GM23338 (cell line): Measurements from ENCODE around the gene PDGFC. TPM values are rescaled to one million over a fixed set of nuclear protein-coding genes. Genes with fewer than 3 reads are reported as not detected.

Experiments used
- ATAC-seq: fragments of 200-7000 bp; cut with Tn5 transposase; 3 replicates; pipeline ENCODE4 v1.9.1; 2020
- DNase-seq: peaks from one replicate; pipeline ENCODE4 v3.0.0-alpha.2; 2015; ENCODE audit warnings: low spot score
- H2AFZ ChIP-seq: fragments of 200-600 bp; sonication (generic); 2 replicates; pipeline ENCODE4 v1.8.0; 2016; ENCODE audit warnings: antibody characterized with exemption, mild to moderate bottlenecking, moderate library complexity
- H3F3A ChIP-seq: fragments of 200-600 bp; sonication (generic); replicated peaks from 2 replicates; pipeline ENCODE4 v1.8.0; 2017; ENCODE audit warnings: antibody characterized with exemption, mixed run types, low read depth
- H3K27ac ChIP-seq: fragments of 200-600 bp; sonication (generic); 2 replicates; pipeline ENCODE4 v1.6.1; 2016; ENCODE audit warnings: low read depth
- H3K27me3 ChIP-seq: fragments of 200-600 bp; sonication (generic); 2 replicates; pipeline ENCODE4 v1.8.0; 2016; ENCODE audit warnings: mild to moderate bottlenecking, mixed run types, moderate library complexity; ENCODE audit not compliant: insufficient read depth
- H3K36me3 ChIP-seq: fragments of 200-600 bp; sonication (generic); 2 replicates; pipeline ENCODE4 v1.8.0; 2016; ENCODE audit warnings: mild to moderate bottlenecking; ENCODE audit not compliant: insufficient read depth
- H3K4me1 ChIP-seq: fragments of 200-600 bp; sonication (generic); 2 replicates; pipeline ENCODE4 v1.8.0; 2016; ENCODE audit warnings: mild to moderate bottlenecking, moderate library complexity; ENCODE audit not compliant: insufficient read depth
- H3K4me2 ChIP-seq: fragments of 200-600 bp; sonication (generic); 2 replicates; pipeline ENCODE4 v1.7.1; 2017; ENCODE audit warnings: mixed run types
- H3K4me3 ChIP-seq: fragments of 200-600 bp; sonication (generic); 2 replicates; pipeline ENCODE4 v1.6.1; 2016; ENCODE audit warnings: mixed run types
- H3K79me2 ChIP-seq: fragments of 200-600 bp; sonication (generic); replicated peaks from 2 replicates; pipeline ENCODE4 v1.8.0; 2017; ENCODE audit warnings: mild to moderate bottlenecking; ENCODE audit not compliant: insufficient read depth
- H3K9me2 ChIP-seq: fragments of 200-600 bp; sonication (generic); 2 replicates; pipeline ENCODE4 v1.8.0; 2017; ENCODE audit not compliant: insufficient read depth
- H4K20me1 ChIP-seq: fragments of 200-600 bp; sonication (generic); replicated peaks from 2 replicates; pipeline ENCODE4 v1.8.0; 2017; ENCODE audit warnings: mild to moderate bottlenecking; ENCODE audit not compliant: insufficient read depth
- H3K27ac Mint-ChIP-seq: 2 replicates; pipeline ENCODE4 v1.8.0; 2020; ENCODE audit warnings: inconsistent platforms, mild to moderate bottlenecking, moderate library complexity, mixed read lengths
- H3K27me3 Mint-ChIP-seq: 3 replicates; pipeline ENCODE4 v1.8.0; 2022; ENCODE audit warnings: low read depth, mild to moderate bottlenecking, moderate library complexity, mixed read lengths, inconsistent platforms; ENCODE audit not compliant: insufficient read depth, poor library complexity
- H3K36me3 Mint-ChIP-seq: 3 replicates; pipeline ENCODE4 v1.8.0; 2021; ENCODE audit warnings: low read depth, mild to moderate bottlenecking, inconsistent platforms, moderate library complexity, mixed read lengths
- H3K4me1 Mint-ChIP-seq: 3 replicates; pipeline ENCODE4 v1.8.0; 2020; ENCODE audit warnings: mild to moderate bottlenecking, inconsistent platforms, mixed read lengths
- H3K4me3 Mint-ChIP-seq: 3 replicates; pipeline ENCODE4 v1.8.0; 2021; ENCODE audit warnings: moderate library complexity, mild to moderate bottlenecking, inconsistent platforms, mixed read lengths
- H3K9me3 Mint-ChIP-seq: 3 replicates; pipeline ENCODE4 v1.8.0; 2020; ENCODE audit warnings: moderate library complexity, mild to moderate bottlenecking, inconsistent platforms, mixed read lengths
- CREB1 ChIP-seq: fragments of 250-450 bp; sonication (Bioruptor Pico); IDR thresholded peaks from 2 replicates; pipeline ENCODE4 v1.5.0; 2020; ENCODE audit warnings: low read depth, mild to moderate bottlenecking, moderate library complexity
- ETS1 ChIP-seq: IDR thresholded peaks from 2 replicates; pipeline ENCODE4 v1.6.1; 2016; ENCODE audit warnings: antibody characterized with exemption
- EZH2 ChIP-seq: fragments of 200-600 bp; sonication (generic); IDR thresholded peaks from one replicate; pipeline ENCODE4 v1.8.0; 2017; ENCODE audit warnings: antibody characterized with exemption, mild to moderate bottlenecking, low read depth; ENCODE audit not compliant: unreplicated experiment
- EZH2phosphoT487 ChIP-seq: fragments of 200-600 bp; sonication (generic); IDR thresholded peaks from one replicate; pipeline ENCODE4 v1.8.1; 2018; ENCODE audit warnings: antibody characterized with exemption; ENCODE audit not compliant: unreplicated experiment
- JUNB ChIP-seq: IDR thresholded peaks from one replicate; pipeline ENCODE4 v1.6.1; 2016; ENCODE audit warnings: antibody characterized with exemption; ENCODE audit not compliant: unreplicated experiment
- NANOG ChIP-seq: IDR thresholded peaks from 2 replicates; pipeline ENCODE4 v1.6.1; 2016; ENCODE audit warnings: antibody characterized with exemption, borderline replicate concordance
- POLR2AphosphoS5 ChIP-seq: IDR thresholded peaks from 2 replicates; pipeline ENCODE4 v1.6.1; 2016; ENCODE audit warnings: antibody characterized with exemption, low read depth
- REST ChIP-seq: IDR thresholded peaks from one replicate; pipeline ENCODE4 v1.6.1; 2018; ENCODE audit warnings: antibody characterized with exemption; ENCODE audit not compliant: unreplicated experiment
- STAT1 ChIP-seq: IDR thresholded peaks from one replicate; pipeline ENCODE4 v1.6.1; 2016; ENCODE audit warnings: antibody characterized with exemption; ENCODE audit not compliant: unreplicated experiment
- ZNF114 ChIP-seq: fragments of 250-450 bp; sonication (Bioruptor Pico); IDR thresholded peaks from 2 replicates; pipeline ENCODE4 v1.5.0; 2020; ENCODE audit warnings: mild to moderate bottlenecking, moderate library complexity
- ZNF331 ChIP-seq: fragments of 250-450 bp; sonication (Bioruptor Pico); IDR thresholded peaks from 2 replicates; pipeline ENCODE4 v1.5.0; 2020; ENCODE audit warnings: low read depth, mild to moderate bottlenecking, moderate library complexity
- ZNF462 ChIP-seq: fragments of 250-450 bp; sonication (Bioruptor Pico); IDR thresholded peaks from 2 replicates; pipeline ENCODE4 v1.5.0; 2020; ENCODE audit warnings: mild to moderate bottlenecking, moderate library complexity
- polyA plus RNA-seq: library from polyadenylated mRNA; unstranded; fragments of >200 nt; fragmentation: Nextera tagmentation; extraction: Ambion mirVana; gene quantifications from 2 replicates; pipeline ENCODE4 v1.2.1, GENCODE V29; 2016
- total RNA-seq: library from RNA; depleted of rRNA; stranded (reverse); fragments of >200 nt; shearing (Covaris generic); gene quantifications from 2 replicates; pipeline ENCODE4 v1.2.3, GENCODE V29; 2014

PDGFC gene
- total and polyA plus RNA-seq, 2 experiments from 2014 or later = 1.3 to 3.4 TPM

GRCh38 chr4:156977435-156978160, 6.0 kb upstream of the PDGFC start:
- no peaks in the 10 kb centered on the region for H3F3A ChIP-seq
- H3K4me2 ChIP-seq = peak overlapping the region; percentile 46; the same call in 1 of the 2 replicates
- no peaks in the 10 kb centered on the region for H3K79me2 ChIP-seq
- H3K4me3 ChIP-seq = no peak overlapping the region
- no peaks in the 10 kb centered on the region for H3K36me3 ChIP-seq
- Mint-ChIP-seq H3K9me3 (no peaks in the 10 kb centered on the region), H3K4me1 (peaks cover 2% of the 10 kb centered on the region; the same call in 2 of the 3 replicates), H3K27me3 (no peaks in the 10 kb centered on the region), H3K4me3 (no peak overlapping the region), H3K36me3 (no peaks in the 10 kb centered on the region), H3K27ac (no peak overlapping the region)
- H4K20me1 ChIP-seq = no peaks in the 10 kb centered on the region
- H3K4me1 ChIP-seq = peaks cover 17% of the 10 kb centered on the region
- no peak overlapping the region for H3K27ac ChIP-seq
- DNase-seq (no peak), ATAC-seq (no peak)
- no peak overlapping the region; the same call in 1 of the 2 replicates for H2AFZ ChIP-seq
- no peaks in the 10 kb centered on the region for H3K9me2 ChIP-seq
- peaks cover 8% of the 10 kb centered on the region; the same call in 1 of the 2 replicates for H3K27me3 ChIP-seq
- TF ChIP-seq ETS1 = no peak
- TF ChIP-seq EZH2phosphoT487 = no peak
- TF ChIP-seq ZNF331 (CRISPR knock-in tag) = no peak
- TF ChIP-seq NANOG = no peak
- TF ChIP-seq EZH2 = no peak
- no peak for TF ChIP-seq REST
- TF ChIP-seq ZNF114 (CRISPR knock-in tag) = no peak
- TF ChIP-seq ZNF462 = no peak
- no peak for TF ChIP-seq STAT1
- TF ChIP-seq JUNB = no peak
- no peak for TF ChIP-seq CREB1
- no peak for TF ChIP-seq POLR2AphosphoS5
